GM19035 (cell line): ENCODE data around the gene GPR137.

Experiments
- ATAC-seq: cut with Tn5 transposase; IDR thresholded peaks from one replicate; pipeline ENCODE4 v1.9.1; 2021; ENCODE audit not compliant: unreplicated experiment

The GPR137 gene

DNA sequence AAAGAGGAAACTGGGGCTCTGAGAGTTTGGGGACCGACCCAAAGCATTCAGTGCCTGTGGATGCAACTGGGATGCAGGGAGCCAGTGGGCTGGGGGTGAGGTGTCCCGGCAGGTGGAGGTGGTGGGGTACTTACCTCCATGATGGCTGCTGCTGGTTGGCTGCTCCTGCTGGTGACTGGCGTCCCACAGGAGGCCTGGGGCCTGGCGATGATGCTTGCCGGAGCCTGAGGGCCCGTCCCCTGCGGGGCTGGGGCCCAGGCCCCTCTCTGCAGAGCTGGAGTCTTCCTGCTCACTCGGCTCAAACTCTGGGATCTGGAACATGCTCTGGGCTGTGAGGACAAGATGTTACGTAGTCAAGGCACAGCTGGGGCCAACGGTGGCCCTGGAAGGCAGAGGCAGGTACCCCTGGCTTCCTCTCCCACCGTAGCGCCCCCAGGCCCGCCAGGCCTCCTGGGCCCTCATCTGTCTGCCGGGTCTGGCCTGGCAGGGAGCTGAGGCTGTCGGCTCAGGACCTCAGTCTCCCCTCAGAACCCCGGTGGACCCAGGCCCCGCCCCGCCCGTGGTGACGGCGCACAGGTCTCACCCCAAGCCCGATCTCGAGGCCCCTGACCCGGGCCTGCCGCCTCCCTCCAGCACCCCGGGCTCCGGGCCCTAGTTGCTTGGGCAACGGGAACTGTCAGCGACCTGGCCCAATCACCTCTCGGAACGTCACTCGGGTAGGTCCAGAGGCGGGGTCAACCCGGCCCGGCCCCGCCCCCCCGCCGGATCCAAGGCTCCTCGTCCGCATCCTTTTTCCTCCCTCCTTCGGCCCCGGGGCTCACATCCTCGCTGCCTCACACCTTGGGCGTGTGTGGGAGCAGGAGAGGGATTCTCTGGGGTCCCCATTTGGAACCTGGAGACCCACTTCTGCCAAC, 1.3 kb upstream of the GPR137 start, which contains the start of gene BAD:
Gene BAD, minus strand, starts transcription at position 618 of the 914 bp plus-strand sequence. Its CDS starts 297 bp downstream, at position 321.
- ATAC-seq = peak; percentile 69

DNA sequence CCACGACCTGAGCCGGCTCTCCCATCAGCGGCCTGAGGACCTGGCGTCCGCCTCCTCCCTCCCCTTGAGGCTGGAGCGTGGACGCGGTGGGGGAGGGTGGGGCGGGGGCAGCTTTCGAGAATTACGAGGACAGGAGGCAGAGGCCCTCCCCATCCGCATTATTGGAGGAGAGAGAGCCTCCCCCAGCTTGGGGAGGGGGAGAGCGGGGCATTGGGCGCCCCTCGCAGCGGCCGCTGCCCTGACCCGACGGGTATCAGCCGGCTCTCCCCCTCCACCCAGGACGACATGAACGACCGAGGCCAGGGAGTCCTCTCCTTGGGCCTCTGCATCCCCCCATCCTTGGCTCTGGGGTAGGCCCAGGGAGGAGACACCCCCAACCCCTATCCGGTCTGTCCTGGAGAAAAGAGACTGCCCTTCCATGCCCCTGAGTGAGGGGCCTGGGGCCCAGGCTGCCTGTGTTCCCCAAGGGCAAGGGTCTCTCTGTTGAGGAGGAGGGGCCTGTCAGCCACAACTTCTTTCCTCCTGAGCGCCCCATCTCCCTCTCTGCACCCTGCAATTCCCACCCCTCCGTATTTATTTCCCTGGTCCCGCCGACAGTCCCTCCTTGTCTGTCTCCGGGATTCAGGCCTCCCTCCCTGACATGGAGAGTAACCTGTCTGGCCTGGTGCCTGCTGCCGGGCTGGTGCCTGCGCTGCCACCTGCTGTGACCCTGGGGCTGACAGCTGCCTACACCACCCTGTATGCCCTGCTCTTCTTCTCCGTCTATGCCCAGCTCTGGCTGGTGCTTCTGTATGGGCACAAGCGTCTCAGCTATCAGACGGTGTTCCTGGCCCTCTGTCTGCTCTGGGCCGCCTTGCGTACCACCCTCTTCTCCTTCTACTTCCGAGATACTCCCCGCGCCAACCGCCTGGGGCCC, 495 bp downstream of the GPR137 start:
- no peak for ATAC-seq

DNA sequence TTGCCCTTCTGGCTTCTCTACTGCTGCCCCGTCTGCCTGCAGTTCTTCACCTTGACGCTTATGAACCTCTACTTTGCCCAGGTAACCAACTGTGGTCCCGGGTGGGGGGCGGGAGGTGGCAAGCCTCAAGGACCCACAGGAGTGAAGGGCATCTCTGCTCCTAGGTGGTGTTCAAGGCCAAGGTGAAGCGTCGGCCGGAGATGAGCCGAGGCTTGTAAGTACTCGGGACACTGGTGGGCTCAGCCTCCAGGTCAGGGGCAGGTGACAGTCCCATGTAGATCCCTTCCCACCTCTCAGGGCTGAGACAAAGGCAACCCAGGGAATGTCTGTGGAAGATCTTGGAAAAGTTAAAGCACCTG, 1.1 kb downstream of the GPR137 start:
- no peak for ATAC-seq

DNA sequence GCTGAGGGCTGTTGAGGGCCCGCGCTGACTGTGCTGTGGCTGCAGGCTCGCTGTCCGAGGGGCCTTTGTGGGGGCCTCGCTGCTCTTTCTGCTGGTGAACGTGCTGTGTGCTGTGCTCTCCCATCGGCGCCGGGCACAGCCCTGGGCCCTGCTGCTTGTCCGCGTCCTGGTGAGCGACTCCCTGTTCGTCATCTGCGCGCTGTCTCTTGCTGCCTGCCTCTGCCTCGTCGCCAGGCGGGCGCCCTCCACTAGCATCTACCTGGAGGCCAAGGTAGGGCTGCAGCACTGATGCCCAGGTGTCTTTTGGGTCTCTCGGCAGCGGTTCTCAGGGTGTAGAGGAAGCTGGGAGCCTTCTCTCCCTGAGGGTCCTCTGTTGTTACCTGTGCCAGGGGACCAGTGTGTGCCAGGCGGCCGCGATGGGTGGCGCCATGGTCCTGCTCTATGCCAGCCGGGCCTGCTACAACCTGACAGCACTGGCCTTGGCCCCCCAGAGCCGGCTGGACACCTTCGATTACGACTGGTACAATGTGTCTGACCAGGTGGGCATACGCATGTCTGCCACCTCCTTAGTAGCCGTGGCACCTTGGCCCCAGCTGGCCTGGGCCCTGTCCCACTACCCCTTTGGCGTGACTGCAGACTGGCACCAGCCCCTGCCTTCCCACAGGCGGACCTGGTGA, 2.2 kb downstream of the GPR137 start:
- ATAC-seq = no peak

DNA sequence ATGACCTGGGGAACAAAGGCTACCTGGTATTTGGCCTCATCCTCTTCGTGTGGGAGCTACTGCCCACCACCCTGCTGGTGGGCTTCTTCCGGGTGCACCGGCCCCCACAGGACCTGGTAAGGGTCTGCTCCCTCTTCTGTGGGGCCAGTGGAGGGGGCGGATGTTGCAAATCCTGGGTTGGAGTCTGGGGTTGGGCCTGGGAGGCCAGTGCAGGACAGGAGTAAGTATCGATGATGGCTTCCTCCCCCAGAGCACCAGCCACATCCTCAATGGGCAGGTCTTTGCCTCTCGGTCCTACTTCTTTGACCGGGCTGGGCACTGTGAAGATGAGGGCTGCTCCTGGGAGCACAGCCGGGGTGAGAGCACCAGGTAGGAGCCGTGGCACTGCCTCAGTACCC, 2.7 kb downstream of the GPR137 start:
- ATAC-seq = no peak

DNA sequence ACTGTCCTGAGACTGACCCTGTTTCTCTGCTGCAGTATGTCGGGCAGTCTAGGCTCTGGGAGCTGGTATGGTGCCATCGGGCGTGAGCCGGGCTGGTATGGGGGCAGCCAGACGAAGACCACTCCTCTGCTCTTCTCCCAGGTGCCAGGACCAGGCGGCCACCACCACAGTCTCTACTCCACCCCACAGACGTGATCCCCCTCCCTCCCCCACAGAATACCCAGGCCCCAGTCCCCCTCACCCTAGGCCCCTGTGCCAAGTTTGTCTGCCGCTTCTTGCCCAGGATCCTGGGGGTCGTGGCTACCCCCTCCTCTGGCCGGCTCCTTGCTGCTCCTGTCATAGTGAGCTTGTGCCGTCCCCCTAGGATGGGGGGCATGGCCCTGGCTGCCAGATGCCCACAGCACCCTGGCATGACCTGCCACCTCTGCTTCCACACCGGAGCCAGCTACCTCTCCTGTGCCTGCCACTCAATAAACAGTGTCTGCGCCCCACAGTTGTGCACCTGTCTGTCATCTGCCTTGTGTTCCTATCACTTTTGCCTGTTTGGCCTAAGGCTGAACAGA, 3.4 kb downstream of the GPR137 start:
- ATAC-seq = no peak

DNA sequence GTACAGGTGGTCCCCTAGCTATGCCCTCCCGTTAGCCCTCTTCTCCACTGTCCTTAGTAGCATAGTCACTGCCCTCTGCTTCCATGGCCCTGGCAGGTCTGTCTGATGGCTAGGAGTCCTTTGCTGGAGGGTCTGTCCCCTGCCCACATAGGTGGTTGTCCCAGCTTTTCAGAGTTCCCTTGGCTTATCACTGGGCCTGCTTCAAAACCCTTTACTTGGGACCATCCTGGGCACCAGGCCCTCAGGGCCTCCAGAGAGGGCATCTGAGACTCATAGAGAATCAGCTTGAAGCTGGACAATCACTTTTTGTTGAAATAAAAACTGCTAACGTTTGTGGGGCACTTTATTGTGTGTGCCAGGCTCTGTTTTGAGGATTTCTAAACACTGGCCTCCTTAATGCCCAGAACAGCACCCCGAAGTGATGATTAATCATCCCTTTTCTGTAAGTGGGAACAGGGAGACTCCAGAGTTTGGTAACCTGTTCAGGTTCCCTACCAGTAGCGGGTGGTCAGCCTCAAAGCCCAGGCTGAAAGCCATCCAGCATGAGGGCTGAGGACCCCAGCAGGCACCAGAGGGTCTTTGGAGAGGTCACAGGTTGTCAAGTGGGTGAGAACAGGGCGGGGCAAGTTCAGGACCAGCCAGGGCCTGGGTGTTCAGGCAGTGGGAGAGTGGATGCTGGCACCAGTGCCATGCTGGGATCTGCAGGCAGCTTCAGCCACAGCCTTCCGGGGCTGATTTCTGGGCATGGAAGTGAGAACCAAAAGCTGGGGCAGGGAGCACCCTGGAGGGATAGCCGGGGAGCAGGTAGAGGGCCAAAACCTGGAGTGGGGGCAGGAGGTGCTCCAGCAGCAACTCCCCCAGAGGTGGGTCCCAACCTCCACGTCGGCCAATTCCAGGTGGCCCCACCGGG, 5.0 kb downstream of the GPR137 start:
- no peak for ATAC-seq

DNA sequence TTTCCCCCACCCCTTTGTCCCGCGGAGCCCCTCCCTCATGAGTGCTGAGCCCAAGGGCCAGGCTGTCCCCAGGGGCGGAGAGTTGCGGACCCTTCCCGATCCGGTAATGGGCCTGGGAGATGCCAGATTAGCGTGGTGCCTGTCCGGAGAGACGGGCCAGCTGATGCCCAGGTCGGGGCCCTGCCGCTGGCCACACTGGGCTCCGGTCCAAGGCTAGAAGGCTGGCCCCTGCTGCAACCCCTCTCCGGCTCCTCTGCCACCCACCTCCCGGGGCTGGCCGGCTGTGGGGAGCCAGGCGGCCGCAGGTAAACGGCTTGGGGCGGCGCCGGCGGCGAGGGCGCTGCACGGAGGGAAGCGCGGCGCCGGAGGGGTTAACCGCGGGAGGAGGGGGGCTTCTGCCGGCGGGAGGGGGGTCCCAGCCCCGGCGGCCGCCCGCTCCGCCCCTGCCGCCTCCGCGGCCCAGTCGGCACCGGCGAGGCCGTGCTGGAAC, 5.7 kb downstream of the GPR137 start, which contains the start of gene KCNK4:
Gene KCNK4, plus strand, starts transcription at position 41 of the 490 bp plus-strand sequence. CDS start 1,717 bp downstream, outside the sequence.
- ATAC-seq = no peak

DNA sequence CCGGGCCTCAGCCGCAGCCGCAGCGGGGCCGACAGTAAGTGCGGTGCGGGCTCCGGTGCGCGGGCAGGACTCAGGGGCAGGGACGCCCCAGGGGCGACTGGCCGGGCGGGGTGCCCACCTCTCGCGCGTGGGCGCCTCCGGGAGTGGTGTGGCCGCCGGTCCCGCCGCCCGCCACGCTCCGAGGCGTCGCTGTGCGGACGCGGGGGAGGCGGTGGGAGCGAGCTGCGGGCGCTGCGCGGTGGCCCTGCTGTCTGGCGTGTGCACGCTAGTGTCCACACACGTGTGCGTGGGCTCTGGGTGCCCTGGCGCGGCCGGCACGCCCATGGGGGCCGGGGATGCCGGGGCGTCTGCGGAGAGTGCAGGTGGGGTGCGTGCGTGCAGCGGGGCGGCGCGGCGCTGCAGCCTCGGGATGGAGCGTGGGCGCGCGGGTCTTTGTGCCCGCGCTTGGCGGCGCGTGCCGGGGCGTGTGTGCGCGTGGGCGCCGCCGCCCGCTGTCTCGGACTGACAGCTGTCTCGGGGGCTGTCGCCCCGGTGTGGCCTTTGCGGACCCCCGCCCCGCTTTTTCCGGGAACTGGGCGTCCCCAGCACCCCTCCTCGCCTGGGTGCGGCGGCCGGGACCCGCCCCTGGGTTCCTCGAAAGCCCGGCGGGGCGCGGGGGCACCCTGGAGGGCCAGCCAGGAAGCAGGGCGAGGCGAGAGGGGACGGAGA, 6.3 kb downstream of the GPR137 start:
- no peak for ATAC-seq

DNA sequence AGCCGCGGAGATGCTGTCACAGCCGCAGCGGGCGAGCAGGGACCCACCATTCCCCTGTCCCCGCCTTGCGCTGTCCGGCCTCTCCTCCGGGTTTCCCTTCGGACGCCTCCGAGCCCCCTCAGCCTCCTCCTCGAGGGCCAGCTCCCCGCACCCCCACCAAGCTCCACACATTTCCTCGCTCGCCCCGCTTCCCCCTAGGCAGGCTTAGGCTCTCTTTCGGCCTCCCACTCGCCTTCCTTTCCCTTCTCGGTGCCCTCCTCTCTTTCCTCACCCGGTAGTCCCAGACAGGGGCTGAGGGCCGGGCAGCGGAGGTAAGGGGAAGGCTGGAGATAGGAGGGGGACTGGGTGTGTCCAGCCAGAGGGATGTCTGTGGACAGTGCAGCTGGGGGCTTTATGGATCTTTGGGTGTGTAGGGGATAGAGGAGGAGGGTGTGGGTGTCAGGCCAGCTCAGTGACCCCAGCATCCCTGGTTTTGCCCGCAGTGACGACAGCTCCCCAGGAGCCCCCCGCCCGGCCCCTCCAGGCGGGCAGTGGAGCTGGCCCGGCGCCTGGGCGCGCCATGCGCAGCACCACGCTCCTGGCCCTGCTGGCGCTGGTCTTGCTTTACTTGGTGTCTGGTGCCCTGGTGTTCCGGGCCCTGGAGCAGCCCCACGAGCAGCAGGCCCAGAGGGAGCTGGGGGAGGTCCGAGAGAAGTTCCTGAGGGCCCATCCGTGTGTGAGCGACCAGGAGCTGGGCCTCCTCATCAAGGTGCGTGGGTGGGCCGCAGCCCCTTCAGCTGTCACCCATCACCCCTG, 7.0 kb downstream of the GPR137 start:
- ATAC-seq = no peak

DNA sequence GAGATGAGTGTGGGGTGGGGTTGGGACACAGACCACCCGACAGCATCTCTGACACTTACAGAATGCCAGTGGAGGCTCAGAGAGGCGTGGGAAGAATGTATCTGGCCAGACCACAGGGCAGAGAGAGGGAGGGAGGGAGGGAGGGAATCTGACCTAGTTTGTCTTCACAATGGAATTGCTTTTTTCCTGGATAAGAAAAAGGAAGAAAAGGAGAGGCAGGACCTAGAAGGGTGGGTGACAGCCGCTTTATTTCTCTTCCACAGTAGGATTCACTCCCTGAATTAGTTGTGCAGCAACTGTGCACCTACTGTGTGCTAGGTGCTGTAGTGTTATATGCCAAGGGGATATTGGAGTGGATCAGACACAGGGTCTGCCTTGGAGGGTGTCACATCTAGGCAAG, 9.1 kb downstream of the GPR137 start:
- no peak for ATAC-seq

DNA sequence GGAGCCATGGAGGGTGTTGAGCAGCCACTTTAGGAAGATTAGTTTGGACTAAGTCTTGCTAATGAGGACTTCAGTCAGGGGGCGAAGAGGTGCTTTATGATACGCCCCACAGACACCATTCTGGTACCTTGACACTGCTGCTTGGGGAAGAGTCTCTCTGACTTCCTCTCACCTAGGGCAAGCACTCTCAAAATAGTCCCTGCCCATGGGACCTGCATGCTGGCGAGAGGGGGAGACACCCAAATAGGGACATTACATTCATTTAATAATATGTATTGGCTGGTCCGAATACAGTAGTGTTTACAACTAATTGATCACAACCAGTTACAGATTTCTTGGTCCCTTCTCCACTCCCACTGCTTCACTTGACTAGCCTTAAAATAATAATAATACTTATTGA, 10.1 kb downstream of the GPR137 start:
- no peak for ATAC-seq

DNA sequence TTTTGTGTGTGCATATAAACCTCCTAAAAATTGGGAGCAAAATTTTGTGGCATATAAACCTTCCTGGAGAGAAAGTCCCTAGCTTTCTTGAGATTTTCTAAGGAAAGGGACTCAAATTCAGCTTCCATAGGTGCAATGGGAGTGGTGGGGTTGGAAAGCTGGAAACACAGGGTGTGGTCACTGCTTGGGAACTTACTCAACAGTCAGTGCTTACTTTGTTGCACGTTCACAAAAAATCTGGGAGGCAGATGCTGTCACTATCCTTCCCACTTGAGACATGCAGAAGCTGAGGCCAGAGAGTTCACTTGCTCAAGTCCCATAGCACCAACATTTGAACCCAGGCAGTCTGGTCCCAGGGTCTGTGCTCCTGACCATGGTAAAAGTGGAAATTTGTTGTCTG, 10.6 kb downstream of the GPR137 start:
- no peak for ATAC-seq

DNA sequence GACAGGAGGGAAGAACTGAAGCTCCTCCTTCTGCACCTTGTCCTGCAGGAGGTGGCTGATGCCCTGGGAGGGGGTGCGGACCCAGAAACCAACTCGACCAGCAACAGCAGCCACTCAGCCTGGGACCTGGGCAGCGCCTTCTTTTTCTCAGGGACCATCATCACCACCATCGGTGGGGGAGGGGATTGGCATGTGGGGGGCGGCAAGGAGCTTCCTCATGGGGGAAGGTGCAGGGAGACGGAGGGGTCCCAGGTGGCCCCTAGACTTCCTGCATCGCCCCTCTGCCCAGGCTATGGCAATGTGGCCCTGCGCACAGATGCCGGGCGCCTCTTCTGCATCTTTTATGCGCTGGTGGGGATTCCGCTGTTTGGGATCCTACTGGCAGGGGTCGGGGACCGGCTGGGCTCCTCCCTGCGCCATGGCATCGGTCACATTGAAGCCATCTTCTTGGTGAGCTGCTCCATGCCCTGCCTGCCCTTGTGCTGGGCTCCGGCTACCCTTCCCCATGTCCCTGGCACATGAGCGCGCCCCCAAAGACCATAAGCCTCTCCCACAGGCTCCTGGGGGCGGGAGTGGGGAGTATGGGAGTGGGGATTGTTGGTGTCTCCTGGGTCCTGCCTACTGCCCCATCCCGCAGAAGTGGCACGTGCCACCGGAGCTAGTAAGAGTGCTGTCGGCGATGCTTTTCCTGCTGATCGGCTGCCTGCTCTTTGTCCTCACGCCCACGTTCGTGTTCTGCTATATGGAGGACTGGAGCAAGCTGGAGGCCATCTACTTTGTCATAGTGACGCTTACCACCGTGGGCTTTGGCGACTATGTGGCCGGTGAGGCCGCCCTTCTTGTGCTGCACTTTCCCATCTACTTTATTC, 11.4 kb downstream of the GPR137 start:
- no peak for ATAC-seq

DNA sequence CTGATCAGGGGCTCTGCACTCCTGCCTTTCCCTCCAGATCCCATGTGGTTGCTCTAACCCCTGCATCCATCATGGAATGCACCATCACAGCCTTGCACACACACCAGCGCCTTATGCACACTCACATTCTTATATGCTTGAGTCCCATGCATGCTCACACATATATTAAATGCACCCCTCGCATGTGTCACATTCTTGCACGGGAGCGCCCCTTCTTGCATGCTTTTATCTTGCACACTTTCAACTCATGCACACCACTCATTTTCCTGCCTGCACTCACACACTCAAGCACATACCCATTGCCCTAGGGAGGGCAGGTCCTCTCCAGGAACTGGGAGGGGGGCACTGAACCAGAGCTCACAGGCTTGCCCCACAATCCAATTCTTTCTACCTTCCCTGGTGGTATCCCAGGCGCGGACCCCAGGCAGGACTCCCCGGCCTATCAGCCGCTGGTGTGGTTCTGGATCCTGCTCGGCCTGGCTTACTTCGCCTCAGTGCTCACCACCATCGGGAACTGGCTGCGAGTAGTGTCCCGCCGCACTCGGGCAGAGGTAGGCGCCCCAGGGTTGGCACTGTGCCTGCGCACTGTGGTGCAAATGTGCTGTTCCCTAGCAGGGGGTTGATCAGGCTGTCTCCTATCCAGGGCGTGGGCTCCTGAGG, 12.2 kb downstream of the GPR137 start:
- ATAC-seq = no peak

DNA sequence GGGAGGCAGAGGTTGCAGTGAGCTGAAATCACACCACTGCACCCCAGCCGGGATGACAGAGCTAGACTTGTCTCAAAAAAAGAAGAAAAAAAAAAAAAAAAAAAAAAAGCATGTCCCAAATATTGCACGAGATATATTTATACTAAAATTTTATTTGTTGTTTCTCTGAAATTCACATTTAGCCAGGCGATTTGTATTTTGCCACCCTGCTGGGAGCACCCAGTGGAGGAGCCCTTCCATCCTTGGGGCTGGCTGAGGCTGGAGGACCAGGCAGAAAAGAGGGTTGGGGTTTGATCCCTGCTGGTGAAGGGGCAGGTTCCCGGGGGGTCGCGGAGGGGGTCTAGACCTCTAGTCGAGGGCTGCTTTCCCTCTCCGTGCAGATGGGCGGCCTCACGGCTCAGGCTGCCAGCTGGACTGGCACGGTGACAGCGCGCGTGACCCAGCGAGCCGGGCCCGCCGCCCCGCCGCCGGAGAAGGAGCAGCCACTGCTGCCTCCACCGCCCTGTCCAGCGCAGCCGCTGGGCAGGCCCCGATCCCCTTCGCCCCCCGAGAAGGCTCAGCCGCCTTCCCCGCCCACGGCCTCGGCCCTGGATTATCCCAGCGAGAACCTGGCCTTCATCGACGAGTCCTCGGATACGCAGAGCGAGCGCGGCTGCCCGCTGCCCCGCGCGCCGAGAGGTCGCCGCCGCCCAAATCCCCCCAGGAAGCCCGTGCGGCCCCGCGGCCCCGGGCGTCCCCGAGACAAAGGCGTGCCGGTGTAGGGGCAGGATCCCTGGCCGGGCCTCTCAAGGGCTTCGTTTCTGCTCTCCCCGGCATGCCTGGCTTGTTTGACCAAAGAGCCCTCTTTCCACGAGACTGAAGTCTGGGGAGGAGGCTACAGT, 13.6 kb downstream of the GPR137 start:
- no peak for ATAC-seq
